Measurements from ENCODE around the gene MBLAC1.

MBLAC1 gene

GRCh38 chr7:100126931-100127865 is at the start of gene MBLAC1:
Gene MBLAC1, plus strand, starts transcription at chr7:100126967. Its CDS starts 429 bp downstream, at chr7:100127396.
- in situ Hi-C loops (cut with MboI; ENCODE audit: low sequenced_read_pairs): loop anchor here (5.0 kb wide), 1 partner anchor 135 kb away; no protein-coding TSS in a partner anchor

DNA sequence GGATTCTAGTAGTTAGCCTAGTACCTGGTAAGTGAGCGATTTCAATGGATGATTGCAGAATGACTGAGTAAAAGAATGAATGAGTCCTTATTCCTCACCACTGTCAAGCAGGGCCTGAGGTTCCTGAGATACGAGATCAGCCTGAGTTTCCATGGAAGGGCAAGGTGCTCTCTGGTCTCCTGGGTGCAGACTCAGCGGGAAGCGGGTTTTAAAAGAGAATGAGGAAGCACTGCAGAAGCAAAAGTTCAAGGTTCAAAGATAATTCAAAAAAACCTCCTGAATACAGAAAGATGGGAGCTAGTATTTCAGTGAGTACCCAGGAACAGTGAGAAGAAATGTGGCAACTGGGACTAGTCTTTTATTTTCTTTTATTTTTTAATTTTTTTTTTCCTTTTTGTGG is 49.6 kb upstream of the MBLAC1 start:
- in situ Hi-C loops (cut with MboI; ENCODE audit: low sequenced_read_pairs): no loop called here

- in situ Hi-C loops (cut with MboI; ENCODE audit: low sequenced_read_pairs): no loop called here
These were observed 47.7 kb upstream of the MBLAC1 start for GRCh38 chr7:100079024-100079560.

- in situ Hi-C loops (cut with MboI; ENCODE audit: low sequenced_read_pairs): no loop called here
These were observed 45.7 kb upstream of the MBLAC1 start for GRCh38 chr7:100080907-100081534.

- in situ Hi-C loops (cut with MboI; ENCODE audit: low sequenced_read_pairs): no loop called here
These were observed 45.1 kb upstream of the MBLAC1 start, which contains the start of gene ZNF3 for GRCh38 chr7:100081535-100082102. Gene ZNF3, minus strand, starts transcription at chr7:100081723. Its CDS starts 4,366 bp downstream, at chr7:100077357.

DNA sequence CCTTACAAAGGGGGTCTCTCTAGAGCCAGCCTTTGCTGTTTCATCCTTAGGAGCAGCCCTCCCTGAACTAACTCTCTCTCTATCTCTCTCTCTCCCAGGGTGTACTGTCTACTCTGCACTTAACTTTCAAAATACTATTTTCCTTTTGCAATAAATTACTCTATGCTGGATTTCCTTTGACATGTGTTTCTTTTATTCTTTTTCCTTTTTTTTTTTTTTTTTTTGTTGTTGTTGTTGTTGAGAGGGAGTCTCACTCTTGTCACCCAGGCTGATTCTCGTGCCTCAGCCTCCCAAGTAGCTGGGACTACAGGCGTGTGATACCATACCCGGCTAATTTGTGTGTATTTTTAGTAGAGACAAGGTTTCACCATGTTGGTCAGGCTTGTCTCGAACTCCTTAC is 43.8 kb upstream of the MBLAC1 start:
- in situ Hi-C loops (cut with MboI; ENCODE audit: low sequenced_read_pairs): no loop called here

DNA sequence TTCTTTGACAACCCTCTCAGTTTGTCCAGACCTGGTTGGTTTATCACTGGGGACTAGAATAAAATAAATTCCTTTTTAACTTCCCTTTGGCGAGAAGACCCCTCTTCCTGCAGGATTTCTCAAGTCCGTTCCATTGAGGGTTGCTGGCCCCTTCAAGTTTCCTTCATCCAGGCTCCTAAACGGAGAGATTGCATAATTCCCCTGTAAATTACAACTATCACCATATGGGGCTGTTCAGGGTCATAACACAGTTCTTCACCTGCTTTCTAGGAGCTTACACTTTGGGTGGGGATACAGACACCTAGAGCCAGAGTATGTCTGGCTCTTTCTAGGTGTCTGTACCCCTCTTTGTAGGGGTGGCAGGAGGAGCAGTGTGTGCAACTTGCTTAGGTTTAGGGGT is 41.3 kb upstream of the MBLAC1 start:
- in situ Hi-C loops (cut with MboI; ENCODE audit: low sequenced_read_pairs): no loop called here

DNA sequence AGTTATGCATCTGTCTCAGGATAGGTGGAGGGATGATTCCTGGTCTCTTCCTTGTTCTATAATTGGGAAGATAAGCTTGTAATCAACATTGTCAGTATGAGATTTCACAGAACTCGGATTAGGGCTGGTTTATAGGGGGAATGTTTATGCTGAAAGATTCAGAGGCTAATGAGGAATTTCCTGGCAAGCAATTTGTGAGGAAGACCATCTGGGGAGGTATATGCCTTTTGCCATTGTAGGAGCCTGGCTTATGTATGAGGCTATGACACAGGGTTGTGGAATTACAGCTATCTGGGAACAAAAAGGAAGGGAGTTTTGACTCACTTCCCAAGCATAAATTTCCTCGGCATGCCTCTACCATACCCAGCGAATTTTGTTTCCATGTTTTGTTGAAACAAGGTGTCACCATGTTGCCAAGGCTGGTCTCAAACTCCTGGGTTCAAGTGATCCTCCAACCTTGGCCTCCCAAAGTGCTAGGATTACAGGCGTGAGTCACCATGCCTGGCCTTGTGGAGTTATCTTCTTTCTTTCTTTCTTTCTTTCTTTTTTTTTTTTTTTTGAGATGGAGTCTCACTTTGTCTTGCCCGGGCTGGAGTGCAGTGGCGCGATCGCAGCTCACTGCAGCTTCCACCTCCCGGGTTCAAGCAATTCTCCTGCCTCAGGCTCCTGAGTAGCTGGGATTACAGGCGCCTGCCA is 39.6 kb upstream of the MBLAC1 start:
- in situ Hi-C loops (cut with MboI; ENCODE audit: low sequenced_read_pairs): no loop called here

GRCh38 chr7:100088095-100088620 is 38.6 kb upstream of the MBLAC1 start:
- in situ Hi-C loops (cut with MboI; ENCODE audit: low sequenced_read_pairs): no loop called here

- in situ Hi-C loops (cut with MboI; ENCODE audit: low sequenced_read_pairs): no loop called here
These were observed 37.9 kb upstream of the MBLAC1 start, which contains the start of gene COPS6 for GRCh38 chr7:100088621-100089457. Gene COPS6, plus strand, starts transcription at chr7:100088969. Its CDS starts 22 bp downstream, at chr7:100088991.

GRCh38 chr7:100089458-100090196 is 37.1 kb upstream of the MBLAC1 start:
- in situ Hi-C loops (cut with MboI; ENCODE audit: low sequenced_read_pairs): no loop called here

DNA sequence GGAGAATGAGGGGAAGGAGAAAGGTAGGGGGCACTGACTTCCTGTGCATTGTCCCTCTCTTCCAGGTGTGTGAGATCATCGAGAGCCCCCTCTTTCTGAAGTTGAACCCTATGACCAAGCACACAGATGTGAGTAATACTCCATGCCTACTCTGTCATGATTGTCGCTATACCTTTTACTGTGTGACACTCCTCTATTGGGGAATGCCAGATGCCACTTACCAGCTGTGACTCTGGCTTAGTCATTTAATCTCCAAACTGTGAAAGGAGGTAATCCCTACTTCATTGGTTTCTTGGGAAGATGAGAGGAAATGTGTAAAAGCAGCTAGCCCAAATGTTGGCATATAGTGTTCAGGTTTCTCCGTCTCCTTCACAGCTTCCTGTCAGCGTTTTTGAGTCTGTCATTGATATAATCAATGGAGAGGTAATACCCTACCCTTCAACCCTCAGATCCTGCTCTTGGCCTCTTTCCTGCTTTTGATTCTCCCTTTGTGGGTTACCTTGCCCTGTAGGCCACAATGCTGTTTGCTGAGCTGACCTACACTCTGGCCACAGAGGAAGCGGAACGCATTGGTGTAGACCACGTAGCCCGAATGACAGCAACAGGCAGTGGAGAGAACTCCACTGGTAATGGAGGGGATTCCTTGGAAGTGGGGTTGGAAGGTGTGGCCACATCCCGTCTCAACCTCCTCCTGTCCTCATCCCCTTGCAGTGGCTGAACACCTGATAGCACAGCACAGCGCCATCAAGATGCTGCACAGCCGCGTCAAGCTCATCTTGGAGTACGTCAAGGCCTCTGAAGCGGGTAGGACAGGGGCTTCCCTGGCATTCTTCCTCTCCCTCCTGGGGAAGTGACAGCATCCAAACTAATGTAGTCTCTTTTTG is 36.0 kb upstream of the MBLAC1 start:
- in situ Hi-C loops (cut with MboI; ENCODE audit: low sequenced_read_pairs): no loop called here

- in situ Hi-C loops (cut with MboI; ENCODE audit: low sequenced_read_pairs): no loop called here
These were observed 35.2 kb upstream of the MBLAC1 start for GRCh38 chr7:100091411-100092181.

DNA sequence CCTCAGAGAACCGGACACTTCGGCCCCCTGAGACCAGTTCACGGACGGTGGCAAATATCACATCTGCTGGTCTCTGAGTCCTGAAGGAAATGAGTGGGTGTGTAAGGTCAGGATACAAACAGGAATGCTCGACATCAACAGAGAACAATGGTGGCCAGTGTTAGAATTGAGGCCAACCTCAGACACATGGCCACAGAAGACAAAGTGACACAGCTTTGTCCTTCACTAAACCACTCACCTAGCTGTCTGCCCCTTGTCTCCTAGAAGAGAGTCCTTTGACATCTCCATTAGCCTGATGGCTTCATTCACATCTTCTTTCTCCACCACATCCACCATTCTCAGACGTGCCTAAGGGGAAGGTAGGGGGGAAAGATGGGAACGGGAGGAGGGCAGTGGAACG is 33.7 kb upstream of the MBLAC1 start:
- in situ Hi-C loops (cut with MboI; ENCODE audit: low sequenced_read_pairs): no loop called here

- in situ Hi-C loops (cut with MboI; ENCODE audit: low sequenced_read_pairs): no loop called here
These were observed 33.3 kb upstream of the MBLAC1 start for GRCh38 chr7:100093498-100093897.

- in situ Hi-C loops (cut with MboI; ENCODE audit: low sequenced_read_pairs): no loop called here
These were observed 32.8 kb upstream of the MBLAC1 start for GRCh38 chr7:100093925-100094486.

GRCh38 chr7:100095289-100095688 is 31.5 kb upstream of the MBLAC1 start:
- in situ Hi-C loops (cut with MboI; ENCODE audit: low sequenced_read_pairs): no loop called here

Measured in HL-60/S4 (cell line).